ENCODE results near the gene ZNF174.

Gene ZNF174

DNA sequence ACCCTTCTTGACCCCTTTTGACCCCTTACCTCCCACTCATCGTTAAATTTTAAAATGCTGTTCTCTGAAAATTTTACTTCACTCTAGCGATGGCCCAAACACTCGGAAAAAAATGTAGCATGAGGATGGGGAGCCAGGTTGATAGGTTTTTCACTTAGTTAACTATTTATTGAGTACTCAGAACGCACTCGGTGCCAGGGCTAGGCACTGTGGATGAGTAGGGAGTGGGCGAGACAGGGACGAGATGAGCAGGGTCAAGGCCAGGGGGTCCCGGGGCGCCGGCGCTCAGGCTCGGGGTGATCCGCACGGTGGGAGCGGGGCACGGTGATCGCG is 603 bp upstream of the ZNF174 start:
- FAIRE-seq: no peak
- no peak for TF ChIP-seq CTCF (IDR thresholded peaks at IDR 0.05; ENCODE audit: insufficient read depth, missing control alignments)
- DNase-seq (ENCODE audit: insufficient read length, low spot score): no peak

- TF ChIP-seq CTCF (IDR thresholded peaks at IDR 0.05; ENCODE audit: insufficient read depth, missing control alignments): no peak
- DNase-seq (ENCODE audit: insufficient read length, low spot score): no peak
- no peak for FAIRE-seq
Observed at GRCh38 chr16:3401719-3402397, 843 bp downstream of the ZNF174 start.

DNA sequence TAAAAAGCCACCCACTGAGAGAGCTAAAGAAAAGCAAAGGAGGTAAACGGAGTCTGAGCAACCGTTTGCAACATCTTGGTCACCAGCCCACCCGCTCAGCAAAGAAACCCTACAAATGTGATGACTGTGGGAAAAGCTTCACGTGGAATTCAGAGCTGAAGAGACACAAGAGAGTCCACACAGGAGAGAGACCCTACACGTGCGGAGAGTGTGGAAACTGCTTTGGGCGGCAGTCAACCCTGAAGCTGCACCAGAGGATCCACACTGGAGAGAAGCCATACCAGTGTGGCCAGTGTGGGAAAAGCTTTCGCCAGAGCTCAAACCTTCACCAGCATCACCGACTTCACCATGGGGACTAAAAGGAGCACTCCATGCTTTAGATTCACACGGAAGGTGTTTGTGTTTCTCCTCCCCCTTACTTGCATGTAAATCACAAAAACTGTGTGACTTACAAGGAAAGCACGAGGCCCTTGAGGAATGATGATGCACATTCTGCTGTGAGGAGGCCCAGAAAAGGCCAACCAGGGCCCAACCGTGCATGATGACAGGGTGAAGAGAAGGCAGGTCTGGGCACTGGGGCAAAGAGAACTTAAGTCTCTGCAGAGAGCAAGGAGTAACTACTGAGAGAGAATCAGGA is 7.7 kb downstream of the ZNF174 start:
- no peak for FAIRE-seq
- no peak for TF ChIP-seq CTCF (IDR thresholded peaks at IDR 0.05; ENCODE audit: insufficient read depth, missing control alignments)

GRCh38 chr16:3413730-3414379 is 12.8 kb downstream of the ZNF174 start:
- TF ChIP-seq CTCF (IDR thresholded peaks at IDR 0.05; ENCODE audit: insufficient read depth, missing control alignments): no peak
- FAIRE-seq (no peak), DNase-seq (ENCODE audit: insufficient read length, low spot score) (no peak)

More for the DNA sequence above, 7.7 kb downstream of the ZNF174 start:
- DNase-seq (ENCODE audit: insufficient read length, low spot score): no peak

DNA sequence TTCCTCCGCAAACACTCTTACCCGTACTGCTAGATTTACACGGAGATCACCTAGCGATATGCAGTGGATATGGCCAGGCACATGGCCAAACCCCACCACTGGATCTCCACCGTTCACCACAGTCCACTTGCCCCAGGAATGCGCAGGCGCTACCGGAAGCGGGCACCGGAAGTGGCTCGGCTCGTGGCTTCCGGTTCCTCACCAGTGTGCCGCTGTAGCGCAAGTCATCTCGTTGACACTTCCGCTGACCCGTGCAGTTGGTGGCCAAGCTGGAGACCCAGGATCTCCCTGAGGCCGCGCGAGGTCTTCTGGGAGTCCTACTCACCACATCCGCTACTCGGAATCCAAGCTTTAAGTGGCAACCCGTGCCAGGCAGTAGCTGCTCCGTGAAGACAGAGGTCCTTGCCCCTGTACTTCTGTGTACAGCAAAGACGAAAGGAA is 30.8 kb downstream of the ZNF174 start:
- TF ChIP-seq CTCF (IDR thresholded peaks at IDR 0.05; ENCODE audit: insufficient read depth, missing control alignments): no peak
- DNase-seq (ENCODE audit: insufficient read length, low spot score) (no peak), FAIRE-seq (no peak)

DNA sequence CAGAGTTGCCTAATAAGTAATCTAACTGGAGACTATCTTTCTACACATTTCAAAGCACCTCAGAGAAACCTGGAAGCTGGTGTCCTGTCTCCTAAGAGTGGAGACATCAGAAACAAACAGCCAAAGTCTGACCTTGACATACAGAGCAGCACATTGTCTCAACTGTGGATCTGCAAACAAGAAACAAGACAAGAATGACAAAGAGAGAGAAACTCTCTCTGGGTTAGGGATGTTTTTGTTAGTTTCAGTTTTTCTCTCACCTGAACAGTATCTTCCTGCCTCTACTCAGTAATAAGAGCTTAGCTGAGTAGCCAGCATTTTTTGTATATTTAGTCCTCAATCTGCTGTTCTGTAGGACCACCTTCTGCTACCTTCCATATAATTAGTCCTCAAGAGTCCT is 33.4 kb downstream of the ZNF174 start:
- DNase-seq (ENCODE audit: insufficient read length, low spot score): no peak
- no peak for TF ChIP-seq CTCF (IDR thresholded peaks at IDR 0.05; ENCODE audit: insufficient read depth, missing control alignments)
- FAIRE-seq: no peak

- FAIRE-seq (no peak), DNase-seq (ENCODE audit: insufficient read length, low spot score) (no peak)
- no peak for TF ChIP-seq CTCF (IDR thresholded peaks at IDR 0.05; ENCODE audit: insufficient read depth, missing control alignments)
Observed at GRCh38 chr16:3439637-3440036, 38.6 kb downstream of the ZNF174 start.

Measured in D721Med (cell line).